Upper lobe of left lung (tissue), 6 donors: ENCODE data around the gene CATSPERD. TPM values are rescaled to one million over a fixed set of nuclear protein-coding genes. Genes with fewer than 3 reads are reported as not detected.
A peak's percentile ranks its signal among the peaks of the same experiment; 100 is the strongest.

Experiments
- ATAC-seq, 2 donors: fragments of 200-7000 bp; cut with Tn5 transposase; one replicate each; pipeline ENCODE4 v1.9.1; 2022; ENCODE audit warnings: mild to moderate bottlenecking in 2 of 2, moderate library complexity in 2 of 2; ENCODE audit not compliant: low FRiP score in 2 of 2
- DNase-seq, 2 donors: peaks; one replicate each; pipeline ENCODE4 v3.0.0-alpha.2; 2019 to 2020
- H3K27ac ChIP-seq, 4 donors: fragments of 200-600 bp; sonication (generic); one replicate each; pipeline ENCODE4 v1.5.1; 2016 to 2019
- H3K27me3 ChIP-seq, 4 donors: fragments of 200-600 bp; sonication (generic); one replicate each; pipeline ENCODE4 v1.5.1; 2017 to 2019
- H3K36me3 ChIP-seq, 4 donors: fragments of 200-600 bp; sonication (generic); one replicate each; pipeline ENCODE4 v1.5.1; 2016 to 2019
- H3K4me1 ChIP-seq, 4 donors: fragments of 200-600 bp; sonication (generic); one replicate each; pipeline ENCODE4 v1.5.1; 2018 to 2019
- H3K4me3 ChIP-seq, 4 donors: fragments of 200-600 bp; sonication (generic); one replicate each; pipeline ENCODE4 v1.5.1; 2017 to 2019; ENCODE audit warnings: mild to moderate bottlenecking in 2 of 4, moderate library complexity in 1 of 4
- H3K9me3 ChIP-seq, 4 donors: fragments of 200-600 bp; sonication (generic); one replicate each; pipeline ENCODE4 v1.5.1; 2018 to 2019
- EP300 ChIP-seq, 4 donors: sonication (generic); formaldehyde crosslinking; IDR thresholded peaks; one replicate each; pipeline ENCODE4 v1.5.1; 2017; ENCODE audit warnings: antibody characterized with exemption in 4 of 4, control low read depth in 2 of 4
- POLR2A ChIP-seq, 4 donors: fragments of 450-650 bp; IDR thresholded peaks; one replicate each; pipeline ENCODE4 v1.5.1; 2016 to 2017; ENCODE audit warnings: antibody characterized with exemption in 4 of 4, mild to moderate bottlenecking in 2 of 4
- POLR2AphosphoS5 ChIP-seq, 2 donors: sonication (generic); formaldehyde crosslinking; IDR thresholded peaks; one replicate each; pipeline ENCODE4 v1.5.1; 2017; ENCODE audit warnings: antibody characterized with exemption in 2 of 2
- WGBS, 2 donors: methylation state at CpG; one replicate each; pipeline ENCODE4 v1.1.5; 2017 to 2018; 5-methylcytosine and 5-hydroxymethylcytosine counted together
- total RNA-seq, 6 donors: library from RNA; depleted of rRNA in 4 of 6; stranded (reverse); fragments of >200 nt in 4 of 6; gene quantifications; one replicate each; pipeline versions ENCODE4 v1.1.0 to v1.2.1, GENCODE V29; 2016 to 2021
- TF ChIP-seq, protein P1 (sequence below), 6 experiments: fragments of 450-650 bp in 4 of 6; fragments of 200-600 bp in 2 of 6; sonication (generic) in 2 of 6; IDR thresholded peaks; one replicate each; pipeline ENCODE4 v1.5.1; 2016 to 2019; ENCODE audit warnings: antibody characterized with exemption in 6 of 6
- donor health status: DM: no; HTN: no; CAD: no; lungs with moderate emphysema.
- donor health status: DM: no; HTN: yes; CAD: no; lungs with severe emphysema.

Gene CATSPERD, protein sequence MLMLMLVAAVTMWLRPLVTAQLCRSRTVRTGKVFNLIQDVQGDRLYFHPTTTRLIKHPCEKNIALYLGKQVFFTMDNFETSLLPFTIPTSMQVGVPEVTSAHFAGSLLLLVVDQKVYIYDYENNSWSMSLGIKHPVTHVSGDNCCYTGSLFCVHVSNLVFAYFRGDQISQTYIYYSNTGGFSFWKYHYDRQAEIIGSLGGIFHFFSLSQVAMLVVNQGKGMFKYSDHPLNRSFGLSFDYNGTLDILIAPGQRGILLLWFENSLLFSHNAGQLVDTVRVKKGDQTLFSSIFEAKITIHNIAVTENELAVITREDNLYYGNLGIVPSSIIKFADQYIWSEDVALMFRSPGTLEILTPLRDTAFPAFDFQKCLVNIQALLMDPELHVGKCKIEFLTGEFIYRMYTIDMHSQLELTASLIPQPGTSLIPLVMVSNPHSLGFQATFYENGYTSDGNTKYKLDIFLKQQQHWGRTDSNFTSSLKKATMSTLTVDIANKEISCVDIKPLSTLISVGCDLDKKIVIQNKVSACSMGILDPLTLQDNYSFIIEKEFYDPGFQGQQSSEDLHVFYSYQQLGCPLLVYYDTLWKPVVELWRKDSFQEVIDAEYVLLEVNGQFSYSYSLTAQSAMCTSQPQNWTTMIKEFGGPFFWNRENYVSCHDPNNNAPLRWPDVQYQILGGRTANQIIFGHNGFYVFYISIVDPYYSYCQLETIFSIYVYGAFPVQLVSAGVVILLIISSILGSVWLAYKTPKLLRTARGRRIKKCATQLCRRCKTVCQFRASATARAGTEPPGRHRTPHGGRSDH
- 1 to 10 TPM in 3 of 6 donors, not detected in 3; 1.1 to 5.9 (median 1.7) TPM for total RNA-seq

DNA sequence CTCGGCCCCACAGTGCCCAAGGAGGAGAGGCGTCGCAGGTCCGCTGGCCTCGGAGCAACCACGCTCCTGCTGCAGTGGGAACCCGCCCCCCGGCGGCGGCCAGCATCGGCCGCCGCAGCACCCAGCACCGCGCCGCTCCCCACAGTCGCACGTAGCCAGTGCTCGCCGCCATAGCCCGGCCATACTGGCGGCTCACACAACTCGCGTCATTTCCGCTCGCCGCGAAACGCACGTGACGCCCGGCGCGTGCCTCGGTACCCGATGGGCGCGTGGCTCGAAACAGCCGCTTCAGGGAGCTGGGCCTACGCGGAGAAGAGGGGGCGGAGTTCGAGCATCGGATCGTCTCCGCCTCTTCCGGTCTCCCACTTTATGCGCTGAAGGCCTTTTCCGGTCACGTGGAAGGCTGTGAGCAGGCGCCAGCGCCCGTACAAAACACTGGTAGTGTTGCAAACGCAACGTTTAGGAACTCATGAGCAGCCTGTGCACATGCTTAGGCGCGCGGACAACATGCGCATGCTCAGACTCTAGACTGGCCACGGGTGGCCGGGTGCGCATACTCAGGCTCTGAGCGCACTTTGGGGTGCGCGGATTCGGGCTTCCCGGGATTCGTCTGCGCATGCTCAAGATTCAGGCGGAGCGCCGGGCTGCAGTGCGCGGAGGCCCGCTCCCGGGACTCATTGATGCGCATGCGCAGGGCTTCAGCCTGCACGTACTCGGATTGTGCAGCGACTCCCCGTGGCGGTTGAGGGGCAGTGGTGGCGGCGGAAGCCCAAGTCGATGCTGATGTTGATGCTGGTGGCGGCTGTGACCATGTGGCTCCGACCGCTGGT is at the start of gene CATSPERD, which contains the start of gene LONP1:
Gene CATSPERD, plus strand, starts transcription at position 677 of the 830 bp plus-strand sequence. Its CDS starts 101 bp downstream, at position 778.
Gene LONP1, minus strand, starts transcription at position 186 of the 830 bp plus-strand sequence. Its CDS starts 14 bp downstream, at position 172.
- 0% methylated on average over 10 of the region's 90 CpGs; no CpG with 5 or more reads in 1 of the 2 donors for WGBS, 2 donors
- no peaks in the 10 kb centered on the region for H3K36me3 ChIP-seq

GRCh38 chr19:5671600-5671999 is 48.8 kb upstream of the CATSPERD start:
- ATAC-seq (no peak), DNase-seq (no peak)
- TF ChIP-seq POLR2A (IDR thresholded peaks at IDR 0.05) = no peak
- no peak for TF ChIP-seq EP300 (IDR thresholded peaks at IDR 0.05)
- no peak for TF ChIP-seq POLR2AphosphoS5 (IDR thresholded peaks at IDR 0.05)
- TF ChIP-seq, protein P1, sequence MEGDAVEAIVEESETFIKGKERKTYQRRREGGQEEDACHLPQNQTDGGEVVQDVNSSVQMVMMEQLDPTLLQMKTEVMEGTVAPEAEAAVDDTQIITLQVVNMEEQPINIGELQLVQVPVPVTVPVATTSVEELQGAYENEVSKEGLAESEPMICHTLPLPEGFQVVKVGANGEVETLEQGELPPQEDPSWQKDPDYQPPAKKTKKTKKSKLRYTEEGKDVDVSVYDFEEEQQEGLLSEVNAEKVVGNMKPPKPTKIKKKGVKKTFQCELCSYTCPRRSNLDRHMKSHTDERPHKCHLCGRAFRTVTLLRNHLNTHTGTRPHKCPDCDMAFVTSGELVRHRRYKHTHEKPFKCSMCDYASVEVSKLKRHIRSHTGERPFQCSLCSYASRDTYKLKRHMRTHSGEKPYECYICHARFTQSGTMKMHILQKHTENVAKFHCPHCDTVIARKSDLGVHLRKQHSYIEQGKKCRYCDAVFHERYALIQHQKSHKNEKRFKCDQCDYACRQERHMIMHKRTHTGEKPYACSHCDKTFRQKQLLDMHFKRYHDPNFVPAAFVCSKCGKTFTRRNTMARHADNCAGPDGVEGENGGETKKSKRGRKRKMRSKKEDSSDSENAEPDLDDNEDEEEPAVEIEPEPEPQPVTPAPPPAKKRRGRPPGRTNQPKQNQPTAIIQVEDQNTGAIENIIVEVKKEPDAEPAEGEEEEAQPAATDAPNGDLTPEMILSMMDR (IDR thresholded peaks at IDR 0.05) = no peak
- Histone ChIP-seq H3K9me3 (no peaks in the 10 kb centered on the region), H3K36me3 (peaks cover 24 to 47% (median 39%) of the 10 kb centered on the region in 4 donors), H3K4me1 (no peaks in the 10 kb centered on the region), H3K27me3 (no peaks in the 10 kb centered on the region), H3K4me3 (no peak overlapping the region), H3K27ac (no peak overlapping the region)
- 95 to 100% methylated on average over 4 to 7 of the region's 7 CpGs for WGBS, 2 donors

More for the DNA sequence above, at the start of gene CATSPERD, which contains the start of gene LONP1:
- DNase-seq (peak; percentile 99), ATAC-seq (peak; percentile 98 to 99)
- Histone ChIP-seq H3K4me1 (peaks cover 18 to 25% (median 24%) of the 10 kb centered on the region in 4 donors), H3K27ac (peak within 1 kb of the TSS; percentile 89 to 96 (median 92)), H3K9me3 (no peaks in the 10 kb centered on the region), H3K4me3 (peak within 1 kb of the TSS; percentile 68 to 100 (median 90)), H3K27me3 (no peaks in the 10 kb centered on the region)
- TF ChIP-seq POLR2AphosphoS5 (IDR thresholded peaks at IDR 0.05) (peak; percentile 95 to 97), EP300 (IDR thresholded peaks at IDR 0.05) (peak in 1 of 4 donors; percentile 93), POLR2A (IDR thresholded peaks at IDR 0.05) (peak in 2 of 4 donors; percentile 81 to 87)
- TF ChIP-seq, protein P1 (IDR thresholded peaks at IDR 0.05) = peak; percentile 86 to 98 (median 96)

GRCh38 chr19:5672708-5673459 is 47.6 kb upstream of the CATSPERD start:
- Histone ChIP-seq H3K27ac (no peak overlapping the region), H3K4me1 (no peaks in the 10 kb centered on the region), H3K27me3 (no peaks in the 10 kb centered on the region), H3K9me3 (no peaks in the 10 kb centered on the region), H3K36me3 (peaks cover 12 to 36% (median 28%) of the 10 kb centered on the region in 4 donors), H3K4me3 (no peak overlapping the region)
- ATAC-seq = no peak
- DNase-seq = no peak
- WGBS, 2 donors = 92 to 95% methylated on average over 12 to 13 of the region's 13 CpGs
- TF ChIP-seq, protein P1 (IDR thresholded peaks at IDR 0.05) = no peak
- TF ChIP-seq POLR2AphosphoS5 (IDR thresholded peaks at IDR 0.05) (no peak), EP300 (IDR thresholded peaks at IDR 0.05) (no peak), POLR2A (IDR thresholded peaks at IDR 0.05) (no peak)

- Histone ChIP-seq H3K27me3 (no peaks in the 10 kb centered on the region), H3K9me3 (no peaks in the 10 kb centered on the region), H3K4me1 (no peaks in the 10 kb centered on the region), H3K36me3 (peaks cover 8 to 28% (median 21%) of the 10 kb centered on the region in 4 donors), H3K27ac (no peak overlapping the region), H3K4me3 (no peak overlapping the region)
- ATAC-seq = no peak
- 100% methylated on average over 1 of the region's 1 CpG for WGBS, 2 donors
- TF ChIP-seq EP300 (IDR thresholded peaks at IDR 0.05) = no peak
- no peak for TF ChIP-seq POLR2AphosphoS5 (IDR thresholded peaks at IDR 0.05)
- TF ChIP-seq POLR2A (IDR thresholded peaks at IDR 0.05) = no peak
- TF ChIP-seq, protein P1 (IDR thresholded peaks at IDR 0.05) = no peak
- DNase-seq = no peak
Measured at GRCh38 chr19:5673752-5674151, 46.7 kb upstream of the CATSPERD start.
